Panc1 (cell line): ENCODE measurements around the gene PF4V1.

ENCODE experiments used
- CTCF ChIP-seq: fragments of 450-650 bp; IDR thresholded peaks from 2 replicates; pipeline ENCODE4 v1.5.1; 2017; ENCODE audit warnings: mild to moderate bottlenecking
- POLR2AphosphoS5 ChIP-seq: IDR thresholded peaks from 2 replicates; pipeline ENCODE4 v1.6.1; 2012; ENCODE audit warnings: mild to moderate bottlenecking, low read depth, low read length, moderate library complexity

GRCh38 chr4:73883306-73883705 is 30.2 kb downstream of the PF4V1 start:
- no peak for TF ChIP-seq CTCF
- TF ChIP-seq POLR2AphosphoS5 = no peak
